Bone marrow (tissue), 2 donors: ENCODE data around the gene MARVELD2.
"Not testable (repeated sequence)": the region's sequence is repeated elsewhere in the genome, so short reads cannot be mapped to it uniquely, and the experiment has no call there.

ENCODE experiments used
- DNase-seq, 2 donors: peaks; one replicate each; lab custom pipeline; 2025; lab: John Stamatoyannopoulos, UW

MARVELD2 gene

DNA sequence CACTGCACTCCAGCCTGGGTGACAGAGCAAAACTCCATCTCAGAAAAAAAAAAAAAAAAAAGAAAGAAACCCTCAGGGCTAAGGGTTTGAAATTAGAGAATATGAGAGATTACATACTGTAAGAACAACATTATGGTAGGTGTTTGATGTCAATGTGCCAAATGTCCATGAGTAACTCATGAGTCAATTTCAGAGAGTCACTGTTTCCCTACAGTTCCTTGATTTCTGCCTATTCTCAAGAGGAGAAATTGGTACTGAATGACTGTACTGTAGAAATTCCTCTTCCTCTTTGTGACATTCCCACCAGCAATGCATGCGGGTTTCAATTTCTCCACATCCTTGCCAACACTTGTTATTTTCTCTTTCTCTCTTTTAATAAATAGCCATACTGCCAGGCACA, 35.2 kb downstream of the MARVELD2 start:
- DNase-seq: no peak

DNA sequence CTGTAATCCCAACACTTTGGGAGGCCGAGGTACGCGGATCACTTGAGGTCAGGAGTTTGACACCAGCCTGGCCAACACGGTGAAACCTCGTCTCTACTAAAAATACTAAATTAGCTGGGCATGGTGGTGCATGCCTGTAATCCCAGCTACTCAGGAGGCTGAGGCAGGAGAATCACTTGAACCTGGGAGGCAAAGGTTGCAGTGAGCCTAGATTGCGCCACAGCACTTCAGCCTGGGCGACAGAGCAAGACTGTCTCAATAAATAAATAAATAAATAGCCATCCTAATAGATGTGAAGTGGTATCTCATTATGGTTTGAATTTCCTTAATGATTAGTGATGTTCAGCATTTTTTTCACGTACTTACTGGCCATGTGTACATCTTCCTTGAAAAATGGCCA, 35.6 kb downstream of the MARVELD2 start:
- DNase-seq: not testable (repeated sequence)

DNA sequence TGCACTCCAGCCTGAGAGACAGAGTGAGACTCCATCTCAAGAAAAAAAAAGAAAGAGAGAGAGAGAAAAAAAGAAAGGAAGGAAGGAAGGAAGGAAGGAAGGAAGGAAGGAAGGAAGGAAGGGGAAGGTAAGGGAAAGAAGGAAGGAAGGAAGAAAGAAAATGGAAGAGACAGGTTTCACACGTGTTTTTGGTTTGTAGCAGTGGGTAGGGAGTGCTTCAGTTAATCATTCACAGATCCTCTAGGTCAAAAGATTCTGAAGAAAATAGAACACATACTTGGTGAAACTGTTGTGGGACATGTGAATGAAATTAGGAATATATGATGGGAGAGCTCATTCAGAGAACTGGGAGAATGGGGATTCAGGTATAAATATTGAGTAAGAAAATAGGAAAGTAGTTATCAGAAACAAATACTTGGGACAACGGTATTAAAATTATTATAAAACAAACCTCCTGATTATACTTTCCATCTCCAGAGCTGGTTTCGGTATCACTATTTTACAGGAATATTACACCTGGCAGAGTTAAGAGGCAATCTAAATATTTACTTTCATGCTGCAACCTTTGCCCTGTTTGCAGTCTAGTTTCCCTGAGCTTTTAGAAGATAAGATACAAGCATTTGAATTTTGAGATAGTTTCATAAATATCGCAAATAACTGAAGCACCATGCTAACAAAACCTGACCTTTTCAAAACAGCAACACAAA, 37.2 kb downstream of the MARVELD2 start:
- DNase-seq: no peak

DNA sequence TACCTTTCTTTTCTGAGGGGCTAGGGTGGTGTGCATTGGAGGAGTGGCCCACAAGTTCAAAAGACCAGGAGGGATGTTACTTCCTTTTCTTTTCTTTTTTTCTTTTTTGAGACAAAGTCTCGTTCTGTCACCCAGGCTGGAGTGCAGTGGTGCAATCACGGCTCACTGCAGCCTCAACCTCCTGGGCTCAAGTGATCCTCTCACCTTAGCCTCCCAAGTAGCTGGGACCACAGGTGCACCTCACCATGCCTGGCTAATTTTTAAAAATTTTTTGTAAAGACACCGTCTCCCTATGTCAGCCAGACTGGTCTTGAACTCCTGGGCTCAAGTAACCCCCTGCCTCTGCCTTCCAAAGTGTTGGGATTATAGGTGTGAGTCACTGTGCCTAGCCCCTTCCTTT, 38.6 kb downstream of the MARVELD2 start:
- not testable (repeated sequence) for DNase-seq

DNA sequence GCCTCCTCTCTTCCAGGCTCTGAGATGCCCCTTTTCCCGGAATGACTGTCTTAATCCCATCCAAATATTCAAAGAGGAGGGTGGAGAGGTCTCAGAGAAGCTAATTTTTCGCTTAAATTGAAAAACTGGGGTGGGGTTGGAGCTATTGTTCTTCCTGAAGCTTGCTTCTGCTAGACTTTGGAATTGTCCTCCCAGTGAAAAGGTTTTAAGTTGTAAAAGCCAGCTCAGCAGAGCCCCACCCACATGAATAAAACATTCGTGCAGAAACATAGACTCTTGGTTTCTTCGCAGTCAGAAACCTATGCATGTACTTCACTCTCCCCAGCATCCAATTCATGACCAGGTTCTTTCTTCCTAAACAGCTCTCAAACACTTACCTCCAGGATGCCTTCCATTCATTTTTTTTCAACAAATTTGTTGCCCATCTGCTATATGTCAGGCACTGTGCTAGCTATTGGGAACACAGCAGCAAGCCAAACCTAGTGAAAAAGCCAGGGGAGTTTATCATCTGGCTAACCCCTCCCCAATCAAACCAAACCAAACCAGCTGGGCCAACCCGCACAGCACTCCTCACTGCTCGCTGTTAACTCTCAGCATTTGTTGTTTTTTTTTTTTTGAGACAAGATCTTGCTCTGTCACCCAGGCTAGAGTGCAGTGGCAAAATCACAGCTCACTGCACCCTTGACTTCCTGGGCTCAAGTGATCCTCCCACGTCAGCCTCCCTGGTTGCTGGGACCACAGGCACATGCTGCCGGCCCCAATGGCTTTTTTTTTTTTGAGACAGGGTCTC, 39.7 kb downstream of the MARVELD2 start:
- DNase-seq: no peak

DNA sequence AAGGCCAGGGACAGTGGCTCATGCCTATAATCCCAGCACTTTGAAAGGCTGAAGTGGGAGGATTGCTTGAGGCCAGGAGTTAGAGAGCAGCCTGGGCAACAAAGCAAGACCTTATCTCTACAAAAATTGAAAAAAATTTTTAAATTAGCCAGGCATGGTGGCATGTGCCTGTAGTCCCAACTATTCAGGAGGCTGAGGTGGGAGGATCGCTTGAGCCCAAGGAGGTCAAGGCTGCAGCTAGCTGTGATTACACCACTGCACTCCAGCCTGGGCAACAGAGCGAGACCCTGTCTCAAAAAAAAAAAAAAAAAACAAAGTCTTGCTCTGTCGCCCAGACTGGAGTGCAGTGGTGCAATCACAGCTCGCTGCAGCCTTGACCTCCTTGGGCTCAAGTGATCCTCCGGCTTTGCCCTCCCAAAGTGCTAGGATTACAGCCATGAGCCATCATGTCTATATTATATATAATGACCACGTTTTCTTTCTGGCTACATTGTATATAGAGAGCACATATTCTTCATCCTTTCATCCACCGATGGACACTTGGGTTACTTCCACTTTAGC, 40.6 kb downstream of the MARVELD2 start:
- not testable (repeated sequence) for DNase-seq

DNA sequence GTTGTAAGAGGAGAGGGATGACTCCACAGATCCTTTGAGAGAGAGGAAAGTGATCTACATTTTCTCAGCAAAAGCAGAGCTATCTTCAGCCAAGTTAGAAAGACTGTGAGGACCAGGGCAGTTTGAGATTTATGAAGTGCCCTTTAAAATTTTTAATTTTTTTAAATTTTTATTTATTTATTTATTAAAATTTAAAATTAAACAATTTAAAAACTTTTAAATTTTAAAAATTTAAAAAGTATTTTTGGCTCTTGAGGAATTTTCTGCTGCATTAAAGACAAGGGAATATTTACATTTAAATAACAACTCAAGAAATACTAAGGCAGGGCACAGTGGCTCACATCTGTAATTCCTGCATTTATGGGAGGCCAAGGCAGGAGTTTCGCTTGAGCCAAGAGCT, 47.3 kb downstream of the MARVELD2 start:
- no peak for DNase-seq

DNA sequence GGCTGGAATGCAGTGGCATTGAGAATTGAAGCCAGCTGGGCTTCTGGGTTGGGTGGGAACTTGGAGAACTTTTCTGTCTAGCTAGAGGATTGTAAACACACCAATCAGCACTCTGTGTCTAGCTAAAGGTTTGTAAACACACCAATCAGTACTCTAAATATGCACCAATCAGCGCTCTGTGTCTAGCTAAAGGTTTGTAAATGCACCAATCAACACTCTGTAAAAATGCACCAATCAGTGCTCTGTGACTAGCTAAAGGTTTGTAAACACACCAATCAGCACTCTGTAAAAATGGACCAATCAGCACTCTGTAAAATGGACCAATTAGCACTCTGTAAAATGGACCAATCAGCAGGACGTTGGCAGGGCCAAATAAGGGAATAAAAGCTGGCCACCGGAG, 51.5 kb downstream of the MARVELD2 start:
- not testable (repeated sequence) for DNase-seq

DNA sequence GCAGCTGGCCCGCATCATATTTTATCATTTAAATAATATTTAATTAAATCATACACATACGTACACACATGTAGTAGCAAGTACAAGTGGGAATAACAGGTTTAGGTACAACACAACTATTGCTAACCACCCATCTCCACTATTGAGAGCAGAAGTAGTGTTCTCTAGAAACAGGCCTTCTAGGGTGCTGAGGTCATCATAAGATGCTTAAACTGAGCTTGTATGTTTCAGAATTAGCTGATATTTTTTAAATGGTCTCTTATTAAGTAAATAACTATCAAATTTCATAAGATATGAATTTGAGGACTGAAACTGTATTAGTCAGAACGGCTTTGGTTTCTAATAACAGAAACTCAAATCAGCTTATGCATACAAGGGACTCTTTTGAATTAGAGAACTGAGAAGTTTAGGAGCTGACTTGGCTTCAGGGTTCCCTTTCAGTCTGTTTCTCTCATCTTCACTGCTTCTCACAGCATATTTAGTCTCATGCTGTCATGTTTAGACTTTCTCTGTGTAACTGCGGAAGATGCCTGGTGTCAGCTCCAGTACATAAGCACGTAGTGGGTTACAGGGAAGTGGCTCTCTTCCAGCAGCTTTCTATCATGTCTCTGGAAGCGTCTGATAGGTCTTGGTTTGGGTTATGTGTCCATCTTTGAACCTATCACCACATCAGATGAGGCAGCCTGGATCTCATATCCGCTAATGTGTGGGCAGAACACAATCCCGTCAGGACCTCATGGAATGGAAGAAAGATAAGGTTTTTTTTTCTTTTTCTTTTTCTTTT, 52.7 kb downstream of the MARVELD2 start:
- DNase-seq: no peak

DNA sequence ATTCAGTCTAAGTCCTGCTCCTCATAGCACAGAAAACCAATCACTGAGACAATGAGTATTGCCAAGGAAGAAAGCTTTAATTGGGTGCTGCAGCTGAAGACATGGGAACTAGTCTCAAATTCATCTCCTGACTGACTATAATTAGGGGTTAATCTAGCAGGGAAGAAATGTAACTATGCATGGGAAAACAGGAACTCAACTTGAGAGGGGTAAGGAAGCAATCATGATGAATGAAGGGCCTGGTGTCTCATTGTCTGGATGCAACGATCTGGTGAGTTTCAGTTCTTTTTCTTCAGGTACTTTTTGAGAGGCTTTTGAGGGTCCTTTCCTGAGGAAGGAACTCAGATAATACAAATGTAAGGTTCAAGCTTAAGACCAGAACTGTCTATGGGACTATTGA, 53.7 kb downstream of the MARVELD2 start:
- no peak for DNase-seq

DNA sequence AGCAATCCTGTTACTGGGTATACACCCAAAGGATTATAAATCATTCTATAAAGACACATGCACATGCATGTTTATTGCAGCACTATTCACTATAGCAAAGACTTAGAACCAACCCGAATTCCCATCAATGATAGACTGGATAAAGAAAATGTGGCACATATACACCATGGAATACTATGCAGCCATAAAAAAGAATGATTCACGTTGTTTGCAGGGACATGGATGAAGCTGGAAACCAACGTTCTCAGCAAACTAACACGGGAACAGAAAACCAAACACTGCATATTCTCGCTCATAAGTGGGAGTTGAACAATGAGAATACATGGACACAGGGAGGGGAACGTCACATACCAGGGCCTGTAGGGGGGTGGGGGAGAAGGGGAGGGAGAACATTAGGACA, 56.6 kb downstream of the MARVELD2 start:
- DNase-seq: not testable (repeated sequence)

DNA sequence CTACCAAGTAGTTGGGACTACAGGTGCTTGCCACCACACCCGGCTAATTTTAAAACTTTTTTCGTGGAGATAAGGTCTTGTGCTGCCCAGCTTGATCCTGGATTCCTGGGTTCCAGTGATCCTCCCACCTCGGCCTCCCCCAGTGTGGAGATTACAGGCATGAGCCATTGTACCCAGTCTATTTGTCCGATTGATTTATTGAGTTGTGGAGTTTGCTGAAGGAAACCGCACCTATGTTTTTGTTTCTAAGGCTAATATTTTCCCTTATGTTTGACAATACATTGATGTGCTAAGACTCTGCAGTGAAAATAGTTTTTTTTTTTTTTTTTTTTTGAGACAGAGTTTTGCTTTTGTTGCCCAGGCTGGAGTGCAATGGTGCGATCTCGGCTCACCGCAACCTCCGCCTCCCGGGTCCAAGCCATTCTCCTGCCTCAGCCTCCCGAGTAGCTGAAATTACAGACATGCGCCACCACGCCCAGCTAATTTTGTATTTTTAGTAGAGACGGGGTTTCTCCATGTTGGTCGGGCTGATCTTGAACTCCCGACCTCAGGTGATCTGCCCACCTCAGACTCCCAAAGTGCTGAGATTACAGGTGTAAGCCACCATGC, 57.7 kb downstream of the MARVELD2 start:
- not testable (repeated sequence) for DNase-seq

DNA sequence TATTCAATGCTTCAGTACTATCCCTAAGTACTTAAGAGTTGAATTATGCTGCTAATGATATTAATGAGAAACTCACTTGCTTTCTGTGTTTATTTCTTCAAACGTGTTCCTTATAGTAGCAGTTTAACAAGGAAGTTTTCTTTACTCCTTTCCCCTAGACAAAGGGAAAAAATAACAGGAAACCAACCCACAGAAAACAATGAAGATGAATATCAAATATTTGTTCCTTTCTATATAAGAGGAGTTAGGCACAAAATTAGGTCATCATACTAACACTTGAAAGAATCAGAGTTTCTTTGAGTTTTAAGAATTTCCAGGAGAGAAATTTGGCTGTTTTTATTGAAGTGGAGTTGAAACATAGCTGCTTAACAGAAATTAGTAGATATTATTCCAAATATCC, 62.3 kb downstream of the MARVELD2 start:
- DNase-seq: no peak

DNA sequence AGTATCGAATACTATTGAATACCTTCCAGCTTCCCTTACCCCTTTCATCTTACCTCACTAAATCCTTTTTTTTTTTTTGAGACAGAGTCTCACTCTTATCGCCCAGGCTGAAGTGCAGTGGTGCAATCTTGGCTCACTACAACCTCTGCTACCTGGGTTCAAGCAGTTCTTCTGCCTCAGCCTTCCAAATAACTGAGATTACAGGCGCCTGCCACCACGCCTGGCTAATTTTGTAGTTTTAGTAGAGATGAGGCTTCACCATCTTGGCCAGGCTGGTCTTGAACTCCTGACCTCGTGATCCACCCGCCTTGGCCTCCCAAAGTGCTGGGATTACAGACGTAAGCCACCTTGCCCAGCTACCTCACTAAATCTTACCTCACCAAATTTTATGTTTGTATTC, 63.4 kb downstream of the MARVELD2 start:
- DNase-seq: not testable (repeated sequence)

DNA sequence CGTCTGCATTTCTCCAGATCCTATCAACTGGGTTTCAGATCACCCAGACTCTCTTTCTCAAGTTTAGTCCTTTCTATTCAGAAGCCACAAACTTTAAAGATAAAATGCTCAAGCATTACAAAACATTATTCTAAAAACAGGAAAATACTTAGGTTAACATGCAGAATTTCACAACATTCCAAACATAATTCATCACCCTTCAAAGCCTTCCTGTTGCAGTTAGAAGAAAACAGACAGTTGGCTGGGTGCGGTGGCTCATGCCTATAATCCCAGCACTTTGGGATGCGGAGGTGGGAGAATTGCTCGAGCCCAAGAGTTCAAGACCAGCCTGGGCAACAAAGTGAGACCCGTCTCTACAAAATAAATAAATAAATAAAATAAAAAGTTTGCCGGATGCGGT, 70.0 kb downstream of the MARVELD2 start:
- DNase-seq: no peak

DNA sequence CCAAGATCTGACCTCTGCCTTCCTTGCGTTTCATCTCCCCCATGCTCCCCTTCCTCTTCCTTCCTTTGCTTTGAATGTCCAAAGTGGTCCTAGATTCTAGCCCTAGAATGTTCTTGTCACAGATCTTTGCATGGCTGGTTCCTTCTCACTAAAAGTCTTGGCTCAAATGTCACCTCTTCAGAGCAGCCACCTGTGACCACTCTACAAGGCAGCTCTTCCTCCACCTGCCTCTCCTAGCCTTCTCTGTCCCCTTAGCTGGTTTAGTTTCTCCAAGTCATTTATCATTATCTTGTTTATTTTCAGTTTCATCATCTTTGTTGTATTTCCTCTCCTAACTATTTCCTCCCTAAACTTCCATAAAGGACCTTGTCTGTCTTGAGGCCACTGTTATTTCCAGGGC, 70.6 kb downstream of the MARVELD2 start:
- DNase-seq: no peak

DNA sequence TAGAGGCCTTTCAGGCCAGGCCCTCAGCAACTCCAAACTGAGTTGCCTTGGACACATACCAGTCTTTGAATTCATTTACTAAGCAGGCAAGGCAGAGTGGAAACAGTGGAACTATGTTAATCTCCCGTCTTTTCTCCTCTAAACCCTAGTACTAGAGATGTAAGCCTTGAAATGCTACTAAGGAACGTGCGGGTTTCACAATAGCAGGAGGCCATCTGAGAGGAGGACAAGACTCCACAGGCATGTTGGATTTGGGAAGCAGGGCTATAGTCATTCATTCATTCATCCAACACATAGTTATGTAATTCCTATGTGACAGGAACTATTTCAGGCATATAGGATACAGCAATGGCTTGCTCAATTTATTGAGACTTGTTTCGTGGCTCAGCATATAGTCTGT, 74.3 kb downstream of the MARVELD2 start:
- DNase-seq: no peak

DNA sequence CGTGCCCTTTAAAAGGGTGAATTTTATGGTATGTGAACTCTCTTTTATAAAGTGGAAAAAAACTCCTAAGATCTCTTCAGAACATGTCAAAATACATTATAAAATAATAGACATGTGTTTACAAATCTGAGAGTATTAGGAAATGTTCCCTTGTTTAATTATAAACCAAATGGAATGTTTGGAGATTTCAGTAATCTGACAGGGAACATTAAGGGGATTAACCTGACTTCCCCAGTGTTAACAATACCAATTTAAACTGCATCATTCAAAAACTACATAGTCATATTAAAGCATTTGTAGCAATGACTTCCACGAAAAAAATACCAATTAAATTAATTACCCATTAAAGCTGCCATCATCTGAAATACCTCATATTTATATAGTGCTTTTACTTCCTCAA, 76.1 kb downstream of the MARVELD2 start:
- no peak for DNase-seq

DNA sequence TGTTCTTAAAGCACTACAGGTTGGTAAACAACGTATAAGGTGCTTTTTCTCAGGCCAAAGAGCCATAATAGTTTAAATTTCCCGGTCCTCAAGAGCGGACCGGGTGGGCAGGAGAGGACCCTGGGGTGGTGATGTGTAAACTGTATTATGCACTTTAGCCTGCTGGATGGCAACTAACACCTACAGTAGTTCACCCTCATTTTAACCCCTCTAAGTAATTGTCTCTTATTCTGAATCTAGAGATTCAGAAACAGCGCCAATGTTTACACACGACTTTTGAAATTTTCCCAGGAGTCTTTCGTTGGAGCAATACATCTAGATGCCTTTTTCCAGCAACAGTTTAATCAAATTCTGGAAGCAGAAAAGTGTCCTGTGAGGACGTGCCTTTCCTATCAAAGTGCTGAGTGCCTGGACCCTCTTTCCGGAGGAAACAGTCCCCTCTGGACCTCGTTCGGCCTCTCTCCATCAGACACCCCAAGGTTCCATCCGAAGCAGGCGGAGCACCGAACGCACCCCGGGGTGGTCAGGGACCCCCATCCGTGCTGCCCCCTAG, 77.0 kb downstream of the MARVELD2 start:
- no peak for DNase-seq

DNA sequence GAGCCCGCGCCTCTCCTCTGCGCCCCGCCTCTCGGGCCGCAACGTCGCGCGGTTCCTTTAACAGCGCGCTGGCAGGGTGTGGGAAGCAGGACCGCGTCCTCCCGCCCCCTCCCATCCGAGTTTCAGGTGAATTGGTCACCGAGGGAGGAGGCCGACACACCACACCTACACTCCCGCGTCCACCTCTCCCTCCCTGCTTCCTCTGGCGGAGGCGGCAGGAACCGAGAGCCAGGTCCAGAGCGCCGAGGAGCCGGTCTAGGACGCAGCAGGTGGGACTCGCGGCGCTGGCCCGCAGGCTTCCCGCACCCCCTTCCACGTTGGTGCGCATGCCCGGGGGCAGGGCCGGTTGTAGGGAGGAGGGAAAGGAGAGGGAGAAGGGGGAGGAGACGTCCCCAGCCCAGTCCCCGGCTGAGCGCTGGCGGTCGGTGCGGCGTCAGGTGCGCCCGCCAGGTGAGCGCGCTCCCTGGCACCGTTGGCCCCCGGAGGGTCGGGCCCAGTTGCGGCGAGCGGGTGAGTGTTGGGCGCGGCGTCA, 77.5 kb downstream of the MARVELD2 start, which contains the start of gene OCLN:
Gene OCLN, plus strand, starts transcription at position 400 of the 532 bp plus-strand sequence. CDS start 11,455 bp downstream, outside the sequence.
- DNase-seq: no peak

DNA sequence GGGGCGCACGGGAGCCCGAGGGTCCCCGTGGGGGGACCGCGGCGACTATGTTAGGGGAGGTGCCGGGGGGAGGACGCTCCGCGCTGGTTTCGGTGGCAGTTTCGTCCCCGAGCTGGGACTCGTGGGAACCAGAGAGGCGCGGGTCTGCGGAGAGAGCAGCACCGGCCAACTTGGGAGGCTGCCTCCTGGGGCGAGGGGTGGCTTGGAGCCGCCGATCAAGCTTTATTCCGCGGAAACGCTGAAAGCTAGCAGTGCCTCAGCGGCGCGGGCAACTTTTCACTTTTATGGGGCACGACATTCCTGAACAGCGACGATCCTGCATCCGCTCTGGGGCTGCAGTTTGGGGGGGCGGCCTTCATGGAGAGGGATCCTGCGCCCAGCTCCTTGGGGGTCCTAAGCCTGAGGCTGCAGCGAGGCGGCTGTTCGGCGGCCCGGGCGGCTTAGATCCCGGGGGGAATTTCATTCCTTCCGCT, 78.0 kb downstream of the MARVELD2 start:
- no peak for DNase-seq
